ENCODE data around the gene CELF6.

CELF6 gene

GRCh38 chr15:72271221-72271620 lies 48.7 kb downstream of the CELF6 start:
- DNase-seq, result no peak

GRCh38 chr15:72269739-72270138 lies 50.2 kb downstream of the CELF6 start:
- DNase-seq, result no peak

- DNase-seq, result no peak
Observed at GRCh38 chr15:72265031-72265430, 54.9 kb downstream of the CELF6 start.

GRCh38 chr15:72252663-72253299 lies 67.2 kb downstream of the CELF6 start:
- no peak for DNase-seq

- DNase-seq, result no peak
Observed at GRCh38 chr15:72249142-72249810, 70.7 kb downstream of the CELF6 start.

- no peak for DNase-seq
Observed at GRCh38 chr15:72248514-72248913, 71.4 kb downstream of the CELF6 start.

GRCh38 chr15:72242775-72243370 lies 77.1 kb downstream of the CELF6 start:
- DNase-seq, result no peak

- DNase-seq, result no peak
Observed at GRCh38 chr15:72239652-72240051, 80.3 kb downstream of the CELF6 start.

- DNase-seq, result no peak
Observed at GRCh38 chr15:72238586-72238985, 81.4 kb downstream of the CELF6 start.

- no peak for DNase-seq
Observed at GRCh38 chr15:72237853-72238224, 82.1 kb downstream of the CELF6 start.

GRCh38 chr15:72237029-72237852 lies 82.7 kb downstream of the CELF6 start:
- no peak for DNase-seq

- DNase-seq, result no peak
Observed at GRCh38 chr15:72236381-72237003, 83.5 kb downstream of the CELF6 start.

GRCh38 chr15:72235298-72235697 lies 84.7 kb downstream of the CELF6 start:
- no peak for DNase-seq
